ES-I3 (cell line): ENCODE results near the gene TMEM229A.
"Not testable (repeated sequence)": the region's sequence is repeated elsewhere in the genome, so short reads cannot be mapped to it uniquely, and the experiment has no call there.

Source experiments
- H3K36me3 ChIP-seq: 2 replicates; pipeline ENCODE4 v1.6.1; 2013; ENCODE audit warnings: mild to moderate bottlenecking, low read length, control low read depth, moderate library complexity; ENCODE audit not compliant: insufficient read depth
- H3K4me1 ChIP-seq: 2 replicates; pipeline ENCODE4 v1.6.1; 2013; ENCODE audit warnings: mild to moderate bottlenecking, control low read depth, low read length; ENCODE audit not compliant: insufficient read depth
- H3K9ac ChIP-seq: 2 replicates; pipeline ENCODE4 v1.6.1; 2013; ENCODE audit warnings: low read depth, mild to moderate bottlenecking, low read length, moderate library complexity
- H3K9me3 ChIP-seq: 2 replicates; pipeline ENCODE4 v1.6.1; 2013; ENCODE audit warnings: mild to moderate bottlenecking, low read length, moderate library complexity; ENCODE audit not compliant: control insufficient read depth, insufficient read depth

Gene TMEM229A

DNA sequence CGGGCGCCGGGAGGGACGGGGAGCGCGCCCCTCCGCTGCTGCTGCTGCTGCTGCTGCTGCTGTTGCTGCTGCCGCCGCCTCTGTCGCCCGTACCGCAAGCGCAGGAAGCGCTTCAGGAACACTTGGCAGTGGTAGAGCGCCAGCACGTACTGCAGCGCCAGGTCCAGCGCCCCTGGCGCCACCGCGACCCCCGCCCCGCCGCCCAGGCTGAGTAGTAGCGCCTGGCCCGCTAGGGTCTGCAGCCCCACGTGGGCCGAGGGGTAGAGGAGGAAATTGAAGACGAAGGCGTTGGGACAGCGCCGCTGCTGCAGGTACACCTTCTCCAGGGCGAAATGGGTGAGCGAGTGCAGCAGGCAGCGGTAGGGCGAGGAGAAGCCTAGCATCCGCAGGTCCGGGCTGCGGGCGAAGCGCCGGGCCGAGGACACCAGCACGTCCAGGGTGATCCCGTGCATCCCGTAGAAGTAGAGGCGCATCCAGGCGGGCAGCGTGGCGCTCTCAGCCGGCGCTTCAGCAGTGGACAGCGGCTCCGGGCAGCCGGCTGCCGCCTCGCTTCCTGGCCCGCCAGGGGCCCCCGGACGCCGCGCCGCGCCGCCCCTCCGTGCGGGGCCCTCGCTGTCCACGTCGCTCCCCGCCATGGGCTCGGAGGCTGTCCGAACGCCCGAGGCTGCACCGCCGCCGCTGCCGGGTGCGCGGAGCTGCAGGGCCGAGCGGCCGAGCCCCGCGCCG is at the start of gene TMEM229A:
Gene TMEM229A, minus strand, starts transcription at position 699 of the 726 bp plus-strand sequence. Its CDS starts 64 bp downstream, at position 635.
- Histone ChIP-seq H3K9ac (peak within 1 kb of the TSS; percentile 44), H3K4me1 (peaks cover 17% of the 10 kb centered on the region; the same call in 1 of the 2 replicates), H3K36me3 (no peaks in the 10 kb centered on the region), H3K9me3 (no peaks in the 10 kb centered on the region)

DNA sequence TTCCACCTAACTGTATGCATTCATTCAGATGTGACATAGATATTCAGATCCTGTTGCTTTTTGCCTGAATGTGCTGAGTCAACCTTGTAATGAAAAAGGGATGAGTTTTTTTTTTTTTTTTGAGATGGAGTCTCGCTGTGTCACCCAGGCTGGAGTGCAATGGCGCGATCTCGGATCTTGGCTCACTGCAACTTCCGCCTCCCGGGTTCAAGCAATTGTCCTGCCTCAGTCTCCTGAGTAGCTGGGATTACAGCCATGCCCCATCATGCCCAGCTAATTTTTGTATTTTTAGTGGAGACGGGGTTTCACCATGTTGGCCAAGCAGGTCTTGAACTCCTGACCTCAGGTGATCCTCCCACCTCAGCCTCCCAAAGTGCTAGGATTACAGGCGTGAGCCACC is 49.4 kb upstream of the TMEM229A start:
- H3K9me3 ChIP-seq, H3K9ac ChIP-seq, H3K36me3 ChIP-seq, H3K4me1 ChIP-seq: not testable (repeated sequence)

DNA sequence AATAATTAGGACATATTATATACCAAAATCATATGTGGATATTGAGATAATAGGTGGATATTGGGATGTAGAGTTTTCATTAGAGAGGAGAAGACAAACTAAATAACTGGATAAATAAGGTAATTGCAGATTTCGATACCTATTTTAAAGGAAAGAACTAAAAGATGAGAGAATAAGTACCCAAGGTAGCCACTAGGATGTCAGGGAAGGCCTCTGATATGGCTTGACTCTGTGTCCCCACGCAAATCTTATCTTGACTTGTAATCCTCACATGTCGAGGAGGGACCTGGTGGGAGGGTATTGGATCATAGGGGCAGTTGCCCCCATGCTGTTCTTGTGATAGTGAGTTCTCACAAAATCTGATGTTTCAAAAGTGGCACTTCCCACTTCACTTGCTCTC is 44.7 kb upstream of the TMEM229A start:
- Histone ChIP-seq H3K36me3 (no peaks in the 10 kb centered on the region), H3K9ac (no peak overlapping the region), H3K4me1 (no peaks in the 10 kb centered on the region), H3K9me3 (no peaks in the 10 kb centered on the region)

DNA sequence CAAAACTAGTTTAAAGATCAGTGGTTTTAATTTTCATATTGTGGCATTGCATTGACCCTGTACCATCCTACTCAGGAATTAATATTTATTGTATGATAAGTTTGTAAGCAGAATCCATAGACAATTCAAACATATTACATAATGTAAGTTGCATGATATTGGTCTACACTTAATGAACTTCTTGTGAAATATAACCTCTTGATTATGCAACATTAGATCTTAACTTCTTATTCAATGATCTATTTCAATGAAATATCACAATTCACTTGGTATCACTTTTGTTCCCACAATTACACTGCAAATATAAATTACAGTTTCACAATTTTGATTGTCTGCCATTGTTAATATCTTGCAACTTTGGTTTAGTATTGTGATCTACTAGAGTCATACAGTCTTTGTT is 44.0 kb upstream of the TMEM229A start:
- Histone ChIP-seq H3K9me3 (no peaks in the 10 kb centered on the region), H3K4me1 (no peaks in the 10 kb centered on the region), H3K36me3 (no peaks in the 10 kb centered on the region), H3K9ac (no peak overlapping the region)

DNA sequence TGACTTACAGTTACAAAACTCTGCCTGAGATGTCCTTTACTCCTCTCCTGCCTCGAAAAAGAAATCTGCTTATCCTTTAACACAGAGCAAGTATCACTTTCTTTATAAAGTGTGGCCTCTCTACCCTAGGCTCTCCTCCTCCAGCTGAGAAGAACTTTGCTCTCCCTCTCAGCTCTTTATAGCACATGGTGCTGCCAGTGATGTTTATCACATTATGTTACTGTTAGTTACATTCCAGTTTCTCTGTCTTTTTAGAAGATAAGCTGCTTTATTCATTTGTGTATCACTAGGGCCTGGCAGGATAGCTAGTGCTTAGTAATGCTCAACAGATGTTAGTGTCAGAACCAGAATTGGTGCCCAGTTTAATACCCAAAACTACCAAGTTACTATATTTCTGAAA is 41.1 kb upstream of the TMEM229A start:
- H3K36me3 ChIP-seq = no peaks in the 10 kb centered on the region
- no peaks in the 10 kb centered on the region for H3K4me1 ChIP-seq
- H3K9me3 ChIP-seq = no peaks in the 10 kb centered on the region
- H3K9ac ChIP-seq = no peak overlapping the region

DNA sequence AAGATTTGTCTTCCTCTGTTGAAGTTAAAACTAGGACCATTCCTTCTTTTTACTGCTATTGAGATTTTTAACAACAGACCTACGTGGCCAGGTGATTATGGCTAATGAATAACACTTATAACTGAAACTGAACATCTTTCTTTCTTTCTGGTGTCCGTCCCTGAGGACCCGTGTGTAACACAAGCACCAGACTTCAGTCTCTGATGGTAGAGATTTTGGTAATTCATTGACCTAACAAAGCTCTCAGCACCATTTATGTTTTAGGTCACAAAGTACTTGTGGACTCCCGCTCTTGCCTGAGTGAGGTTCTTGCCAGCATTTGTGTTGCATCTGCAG is 40.4 kb upstream of the TMEM229A start:
- no peaks in the 10 kb centered on the region for H3K9me3 ChIP-seq
- no peak overlapping the region for H3K9ac ChIP-seq
- H3K36me3 ChIP-seq = no peaks in the 10 kb centered on the region
- H3K4me1 ChIP-seq = no peaks in the 10 kb centered on the region

DNA sequence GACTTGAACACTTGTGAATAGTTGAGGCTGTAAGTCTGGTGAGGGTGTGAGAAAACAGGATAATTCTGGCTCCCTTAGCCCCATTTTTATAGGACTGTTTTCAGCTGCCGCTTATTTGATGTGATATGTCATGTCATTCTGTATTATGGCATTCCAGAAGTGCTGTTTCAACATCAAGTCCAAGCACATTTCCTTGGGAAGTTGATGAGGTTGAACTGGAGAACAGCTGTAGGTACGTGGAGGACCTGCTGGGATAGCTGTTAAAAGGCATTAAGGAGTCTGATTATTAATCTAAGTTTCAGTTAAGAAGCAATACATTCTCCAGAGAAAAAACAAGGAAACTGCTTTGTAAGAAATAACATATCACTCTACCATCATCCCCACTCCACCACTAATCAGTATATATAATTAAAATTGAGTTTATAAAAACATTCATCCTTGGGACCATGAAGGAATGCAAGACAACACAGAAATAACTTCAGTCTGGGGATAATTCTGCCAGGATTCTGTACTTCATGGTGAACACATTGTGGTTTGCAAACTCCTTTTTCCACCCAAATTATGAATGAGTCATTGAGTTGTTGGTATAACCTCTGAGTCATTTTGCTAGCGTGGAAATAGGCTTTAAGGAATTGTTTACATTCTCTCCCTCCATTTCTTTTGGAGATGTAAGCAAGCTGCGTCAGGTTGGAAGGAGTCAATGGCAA is 39.9 kb upstream of the TMEM229A start:
- Histone ChIP-seq H3K9me3 (no peaks in the 10 kb centered on the region), H3K9ac (no peak overlapping the region), H3K4me1 (no peaks in the 10 kb centered on the region), H3K36me3 (no peaks in the 10 kb centered on the region)

DNA sequence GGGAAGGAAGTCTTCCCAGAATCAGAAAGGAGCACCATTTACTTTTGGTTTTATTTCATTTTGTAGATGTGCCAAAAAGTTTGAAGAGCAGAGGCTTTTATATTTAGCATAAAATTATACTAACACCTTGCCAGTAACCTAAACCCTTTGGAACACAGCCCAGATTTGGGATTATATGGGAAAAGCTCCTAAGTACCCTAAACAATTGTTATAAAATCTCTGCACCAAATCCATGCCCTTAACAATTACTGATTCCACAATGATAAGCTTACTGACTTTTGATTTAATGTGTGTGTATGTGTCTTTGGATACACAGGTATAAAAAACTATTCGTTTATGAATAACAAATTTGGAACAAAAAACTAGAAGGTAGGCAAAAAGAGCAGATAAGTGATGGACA is 39.0 kb upstream of the TMEM229A start:
- H3K9ac ChIP-seq = no peak overlapping the region
- H3K4me1 ChIP-seq = no peaks in the 10 kb centered on the region

DNA sequence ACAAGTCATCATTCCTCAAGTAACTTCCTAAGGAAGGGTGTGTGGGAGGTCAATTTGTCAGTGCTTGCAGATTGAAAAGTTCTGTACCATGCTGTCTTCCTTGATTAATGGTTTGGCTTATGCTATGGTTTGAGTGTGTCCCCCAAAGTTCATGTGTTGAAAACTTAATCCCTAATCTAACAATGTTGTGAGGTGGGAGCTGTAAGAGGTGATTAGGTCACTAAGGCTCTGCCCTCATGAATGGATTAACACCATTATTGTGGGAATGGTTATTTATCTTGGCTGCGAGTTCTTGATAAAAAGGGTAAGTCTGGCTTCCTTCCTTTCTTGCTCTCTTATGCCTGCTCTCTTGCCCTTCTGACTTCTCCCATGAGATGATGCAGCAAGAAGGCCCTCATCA is 29.3 kb upstream of the TMEM229A start:
- no peaks in the 10 kb centered on the region for H3K4me1 ChIP-seq
- no peaks in the 10 kb centered on the region for H3K9me3 ChIP-seq
- no peak overlapping the region for H3K9ac ChIP-seq
- H3K36me3 ChIP-seq = no peaks in the 10 kb centered on the region

More for the DNA sequence above, 39.0 kb upstream of the TMEM229A start:
- Histone ChIP-seq H3K36me3 (no peaks in the 10 kb centered on the region), H3K9me3 (no peaks in the 10 kb centered on the region)

DNA sequence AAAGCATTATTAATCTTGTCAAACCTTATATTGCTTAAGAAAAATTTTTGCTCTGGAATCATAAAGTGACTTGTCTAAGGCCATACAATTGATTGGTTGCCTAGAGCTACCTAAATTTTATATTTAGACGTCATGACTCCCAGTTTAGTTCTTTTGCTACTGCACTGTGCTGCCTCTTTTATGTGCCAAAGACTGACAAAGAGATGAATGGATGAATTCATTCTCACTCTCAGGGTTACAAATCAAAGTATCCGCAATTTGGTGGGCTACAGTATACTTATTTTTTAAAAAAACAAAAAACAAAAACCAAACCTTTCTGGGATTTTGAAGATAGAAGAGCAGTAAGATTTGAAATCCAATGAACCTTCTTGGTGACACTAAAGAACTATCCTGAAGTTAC is 27.7 kb upstream of the TMEM229A start:
- Histone ChIP-seq H3K9ac (no peak overlapping the region), H3K36me3 (no peaks in the 10 kb centered on the region), H3K4me1 (no peaks in the 10 kb centered on the region), H3K9me3 (no peaks in the 10 kb centered on the region)

DNA sequence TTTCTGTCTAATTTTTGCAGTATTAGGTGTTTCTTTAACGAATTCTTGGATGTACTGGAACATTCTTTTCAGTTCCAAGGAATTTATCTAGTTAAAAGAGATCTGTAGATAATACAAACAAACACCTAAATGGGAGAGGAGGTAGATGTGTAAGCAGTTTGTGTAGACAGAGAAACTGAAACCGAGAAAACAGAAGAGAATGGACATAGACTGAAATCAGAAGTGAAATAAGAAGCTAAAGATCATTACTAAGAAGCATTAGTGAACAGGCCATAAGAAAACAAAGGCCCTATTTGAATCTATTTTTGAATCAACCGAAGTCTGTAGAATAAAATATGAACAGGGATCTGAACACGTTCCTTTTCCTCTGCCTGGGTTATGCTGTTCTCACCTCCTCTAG is 26.5 kb upstream of the TMEM229A start:
- Histone ChIP-seq H3K4me1 (no peaks in the 10 kb centered on the region), H3K9me3 (no peaks in the 10 kb centered on the region), H3K9ac (no peak overlapping the region), H3K36me3 (no peaks in the 10 kb centered on the region)

DNA sequence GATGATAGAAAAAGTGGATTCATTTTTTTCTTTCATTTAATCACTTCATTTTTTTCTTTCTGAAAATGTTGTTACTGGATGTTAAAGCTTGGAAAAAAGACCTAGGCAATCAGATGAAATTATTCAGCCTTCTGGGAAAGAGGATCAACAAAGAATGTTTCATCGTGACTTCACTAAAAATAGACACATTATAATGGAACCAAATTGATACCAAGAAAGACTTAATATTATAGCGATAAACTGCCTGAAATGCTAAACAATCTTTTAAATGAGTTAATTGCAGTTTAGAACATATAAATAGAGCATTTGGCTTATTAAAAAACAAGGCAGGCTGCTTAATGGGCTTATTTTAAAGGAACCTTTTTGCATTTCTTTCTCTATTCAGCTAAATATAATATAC is 25.6 kb upstream of the TMEM229A start:
- Histone ChIP-seq H3K36me3 (no peaks in the 10 kb centered on the region), H3K9me3 (no peaks in the 10 kb centered on the region), H3K4me1 (no peaks in the 10 kb centered on the region), H3K9ac (no peak overlapping the region)

DNA sequence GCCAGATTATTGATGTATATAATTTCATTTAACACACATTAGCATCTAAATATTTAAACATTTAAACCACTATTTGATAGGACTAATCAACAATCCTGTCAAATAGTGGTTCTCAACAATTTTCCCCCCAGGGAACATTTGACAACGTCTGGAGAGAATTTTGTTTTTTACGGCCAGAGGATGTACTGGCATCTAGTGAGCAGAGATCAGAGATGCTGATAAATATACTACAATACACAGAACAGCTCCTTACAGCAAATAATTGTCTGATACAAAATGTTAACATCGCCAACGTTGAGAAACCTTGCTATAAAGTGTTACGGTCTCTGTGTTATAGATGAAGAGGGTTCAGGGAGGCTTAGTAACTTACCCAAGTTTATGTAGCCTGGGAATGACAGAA is 25.0 kb upstream of the TMEM229A start:
- Histone ChIP-seq H3K4me1 (no peaks in the 10 kb centered on the region), H3K9ac (no peak overlapping the region), H3K36me3 (no peaks in the 10 kb centered on the region), H3K9me3 (no peaks in the 10 kb centered on the region)

DNA sequence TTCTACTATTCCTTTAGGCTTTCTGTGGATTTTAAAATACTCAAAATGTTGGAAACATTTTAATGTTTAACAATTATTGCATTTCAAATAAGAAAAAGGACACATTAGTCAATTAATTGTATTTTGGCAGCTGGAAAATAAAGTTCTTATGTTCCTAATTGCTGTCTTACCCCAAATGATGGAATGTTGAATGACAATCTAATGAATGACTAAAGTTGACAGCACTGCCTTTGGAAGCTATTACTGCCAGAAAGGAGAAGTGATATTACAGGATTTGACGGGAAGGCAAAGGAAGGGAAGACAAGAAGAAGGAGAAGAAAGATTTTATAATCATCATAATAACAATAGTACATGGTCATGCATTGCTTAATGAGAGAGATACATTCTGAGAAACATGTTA is 23.4 kb upstream of the TMEM229A start:
- Histone ChIP-seq H3K36me3 (no peaks in the 10 kb centered on the region), H3K9ac (no peak overlapping the region), H3K9me3 (no peaks in the 10 kb centered on the region)

DNA sequence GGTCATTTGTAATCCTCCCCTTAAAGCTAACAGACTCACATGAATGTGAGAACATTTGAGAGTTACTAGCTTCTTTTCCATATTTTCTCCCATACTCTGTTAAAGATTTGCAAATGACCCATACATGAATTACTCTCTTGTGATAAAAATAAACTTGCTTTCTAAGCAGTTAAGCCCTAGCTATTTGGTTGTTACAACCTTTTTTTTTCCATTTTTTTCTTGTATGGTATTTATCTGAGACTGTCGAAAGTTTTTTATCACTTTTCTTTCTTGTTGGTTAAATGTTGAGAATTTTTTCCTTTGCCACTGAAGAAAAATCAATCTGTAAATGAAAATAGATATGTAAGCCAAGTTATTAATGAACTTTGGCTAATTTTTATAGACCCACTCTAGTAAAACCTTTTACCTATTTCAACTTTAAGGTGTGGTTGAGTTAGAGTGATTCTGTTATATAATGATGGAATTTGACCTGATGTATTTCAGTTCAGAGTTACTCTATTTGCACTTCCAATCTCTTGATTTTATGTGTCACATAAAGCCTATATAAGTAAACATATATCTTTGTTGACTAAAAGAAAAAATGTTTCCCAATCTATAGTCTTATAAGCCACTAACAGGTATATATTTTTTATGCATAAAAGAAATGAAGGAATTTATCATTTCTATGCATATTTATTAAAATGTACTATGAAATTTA is 19.0 kb upstream of the TMEM229A start:
- no peaks in the 10 kb centered on the region for H3K9me3 ChIP-seq
- no peak overlapping the region for H3K9ac ChIP-seq
- H3K4me1 ChIP-seq = no peaks in the 10 kb centered on the region
- H3K36me3 ChIP-seq = no peaks in the 10 kb centered on the region

More for the DNA sequence above, 23.4 kb upstream of the TMEM229A start:
- no peaks in the 10 kb centered on the region for H3K4me1 ChIP-seq
